ENCODE results near the gene NCK2.

DNA sequence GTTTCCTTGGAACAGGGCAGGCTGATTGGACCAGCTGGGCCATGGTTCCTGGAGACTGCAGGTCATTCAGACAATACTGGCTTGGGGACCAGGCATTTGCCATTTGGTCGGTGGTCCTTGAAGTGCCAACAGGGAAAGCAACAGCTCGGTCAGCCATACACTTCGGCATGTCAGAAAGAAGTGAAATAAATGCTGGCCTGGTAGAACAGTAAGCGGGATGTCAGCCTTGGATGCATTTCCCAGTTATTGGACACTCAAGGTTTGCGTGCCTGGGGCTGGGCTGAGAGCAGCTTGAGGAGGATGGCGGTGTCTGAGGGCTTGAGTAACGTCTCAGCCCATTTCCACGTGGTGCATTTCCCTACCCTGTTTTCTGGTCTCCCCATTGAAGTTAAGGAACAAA, 75.4 kb downstream of the NCK2 start:
- TF ChIP-seq CTCF (IDR thresholded peaks at IDR 0.05) (no peak), POLR2A (IDR thresholded peaks at IDR 0.05) (no peak)

Data from body of pancreas (tissue), 4 donors.